HEK293 (cell line): ENCODE data around the gene FGFR4.

Experiments
- CTCF ChIP-seq: fragments of 450-650 bp; formaldehyde crosslinking; IDR thresholded peaks from 2 replicates; pipeline ENCODE4 v1.5.1; 2016; ENCODE audit warnings: missing biosample characterization, missing genetic modification characterization
- INSM2 ChIP-seq: fragments of 450-650 bp; formaldehyde crosslinking; IDR thresholded peaks from 2 replicates; pipeline ENCODE4 v1.5.1; 2016; ENCODE audit warnings: missing biosample characterization, missing genetic modification characterization
- SP2 ChIP-seq: fragments of 450-650 bp; formaldehyde crosslinking; IDR thresholded peaks from 2 replicates; pipeline ENCODE4 v1.5.1; 2016; ENCODE audit warnings: missing biosample characterization, missing genetic modification characterization
- SP3 ChIP-seq: fragments of 450-650 bp; formaldehyde crosslinking; IDR thresholded peaks from 2 replicates; pipeline ENCODE4 v1.5.1; 2016; ENCODE audit warnings: missing biosample characterization, missing genetic modification characterization
- ZNF132 ChIP-seq: fragments of 450-650 bp; formaldehyde crosslinking; IDR thresholded peaks from 2 replicates; pipeline ENCODE4 v1.5.1; 2017; ENCODE audit warnings: missing biosample characterization, missing genetic modification characterization, borderline replicate concordance
- ZNF548 ChIP-seq: fragments of 450-650 bp; formaldehyde crosslinking; IDR thresholded peaks from 2 replicates; pipeline ENCODE4 v1.5.1; 2016; ENCODE audit warnings: missing biosample characterization, missing genetic modification characterization
- ZNF596 ChIP-seq: fragments of 450-650 bp; IDR thresholded peaks from 2 replicates; pipeline ENCODE4 v1.5.0; 2018; ENCODE audit warnings: missing biosample characterization, mild to moderate bottlenecking, missing genetic modification characterization, moderate library complexity
- ZNF704 ChIP-seq: fragments of 450-650 bp; formaldehyde crosslinking; IDR thresholded peaks from 2 replicates; pipeline ENCODE4 v1.5.1; 2016; ENCODE audit warnings: missing biosample characterization, missing genetic modification characterization

GRCh38 chr5:177126771-177127170 lies 40.1 kb downstream of the FGFR4 start:
- no peak for TF ChIP-seq ZNF132 (tag by site-specific recombination)
- TF ChIP-seq ZNF596: no peak
- TF ChIP-seq SP3 (tag by site-specific recombination): no peak
- no peak for TF ChIP-seq ZNF548 (tag by site-specific recombination)
- TF ChIP-seq SP2 (tag by site-specific recombination): no peak
- TF ChIP-seq CTCF (tag by site-specific recombination): no peak
- no peak for TF ChIP-seq INSM2 (tag by site-specific recombination)
- TF ChIP-seq ZNF704 (tag by site-specific recombination): no peak
